GM23248 (cell line): ENCODE measurements around the gene HHIP.

ENCODE experiments used
- EZH2 ChIP-seq: fragments of 200-600 bp; sonication (generic); IDR thresholded peaks from 2 replicates; pipeline ENCODE4 v1.6.1; 2018; ENCODE audit warnings: antibody characterized with exemption, mild to moderate bottlenecking; ENCODE audit not compliant: insufficient read depth, poor library complexity, severe bottlenecking
- EZH2phosphoT487 ChIP-seq: fragments of 200-600 bp; sonication (generic); IDR thresholded peaks from 2 replicates; pipeline ENCODE4 v1.6.1; 2018; ENCODE audit warnings: antibody characterized with exemption, moderate library complexity, mild to moderate bottlenecking, low read depth; ENCODE audit not compliant: insufficient read depth

- no peak for TF ChIP-seq EZH2phosphoT487
- no peak for TF ChIP-seq EZH2
Measured at GRCh38 chr4:144659447-144659846, 13.5 kb downstream of the HHIP start.
